Endometrial microvascular endothelial cells (primary cell): ENCODE measurements around the gene FBN3. TPM values are rescaled to one million over a fixed set of nuclear protein-coding genes. Genes with fewer than 3 reads are reported as not detected.
"Not testable (repeated sequence)": the region's sequence is repeated elsewhere in the genome, so short reads cannot be mapped to it uniquely, and the experiment has no call there.

Experiments
- in situ Hi-C: cut with HindIII; loops from 2 replicates; pipeline ENCODE4 v1.10.0; 2017; ENCODE audit warnings: low sequenced_read_pairs, low pct_unique_long_range_greater_than_20kb; ENCODE audit errors: inconsistent ontology term
- total RNA-seq: library from RNA; depleted of rRNA; stranded (reverse); fragments of >200 nt; gene quantifications from one replicate; pipeline ENCODE4 v1.2.3, GENCODE V29; 2015; ENCODE audit errors: inconsistent ontology term

Gene FBN3
- total RNA-seq, 1 donor from 2014 or later: not detected

GRCh38 chr19:8039231-8039630 lies 110.2 kb downstream of the FBN3 start:
- in situ Hi-C loops: no loop called here

GRCh38 chr19:8038815-8039214 lies 110.6 kb downstream of the FBN3 start:
- in situ Hi-C loops: no loop called here

GRCh38 chr19:8036434-8037099 lies 112.8 kb downstream of the FBN3 start:
- in situ Hi-C loops: no loop called here

- in situ Hi-C loops: no loop called here
Observed at GRCh38 chr19:8034178-8034525, 115.2 kb downstream of the FBN3 start.

GRCh38 chr19:8033287-8034177 lies 115.9 kb downstream of the FBN3 start:
- in situ Hi-C loops: not testable (repeated sequence)

- in situ Hi-C loops: no loop called here
Observed at GRCh38 chr19:8030960-8031359, 118.4 kb downstream of the FBN3 start.

- in situ Hi-C loops: no loop called here
Observed at GRCh38 chr19:8028951-8029491, 120.4 kb downstream of the FBN3 start.

- in situ Hi-C loops: no loop called here
Observed at GRCh38 chr19:8025316-8025715, 124.1 kb downstream of the FBN3 start.

- in situ Hi-C loops: not testable (repeated sequence)
Observed at GRCh38 chr19:8024256-8024655, 125.1 kb downstream of the FBN3 start.

- in situ Hi-C loops: no loop called here
Observed at GRCh38 chr19:8023371-8023770, 126.0 kb downstream of the FBN3 start.

GRCh38 chr19:8022275-8022674 lies 127.1 kb downstream of the FBN3 start:
- in situ Hi-C loops: no loop called here

GRCh38 chr19:8021374-8021773 lies 128.0 kb downstream of the FBN3 start:
- in situ Hi-C loops: no loop called here

GRCh38 chr19:8020681-8021080 lies 128.7 kb downstream of the FBN3 start:
- in situ Hi-C loops: no loop called here

- in situ Hi-C loops: no loop called here
Observed at GRCh38 chr19:8017808-8018207, 131.6 kb downstream of the FBN3 start.

Other genes starting within 250 kb of the FBN3 start
- 13.3 TPM for gene MAP2K7, start 245.7 kb downstream of the FBN3 start, total RNA-seq
- gene TGFBR3L, start 234.8 kb downstream of the FBN3 start, total RNA-seq: not detected
- 46.8 TPM for gene SNAPC2, start 229.3 kb downstream of the FBN3 start, total RNA-seq
- gene CTXN1, start 223.5 kb downstream of the FBN3 start, total RNA-seq: 2.2 TPM
- gene TIMM44, start 205.9 kb downstream of the FBN3 start, total RNA-seq: 75.6 TPM
- 68.0 TPM for gene ELAVL1, start 144.0 kb downstream of the FBN3 start, total RNA-seq
- gene CCL25, start 96.8 kb downstream of the FBN3 start, total RNA-seq: not detected
- 5.7 TPM for gene CERS4, start 59.8 kb upstream of the FBN3 start, total RNA-seq
- 169 TPM for gene CD320, start 158.8 kb upstream of the FBN3 start, total RNA-seq
- 62.7 TPM for gene NDUFA7, start 171.8 kb upstream of the FBN3 start, total RNA-seq
- gene RPS28, start 171.9 kb upstream of the FBN3 start, total RNA-seq: 352 TPM
- gene KANK3, start 193.7 kb upstream of the FBN3 start, total RNA-seq: 22.7 TPM
- 159 TPM for gene ANGPTL4, start 214.6 kb upstream of the FBN3 start, total RNA-seq
- gene RAB11B, start 240.8 kb upstream of the FBN3 start, total RNA-seq: 16.4 TPM